Endothelial cell of umbilical vein (primary cell): ENCODE measurements around the gene HTR3B. TPM values are rescaled to one million over a fixed set of nuclear protein-coding genes. Genes with fewer than 3 reads are reported as not detected.

Experiments used
- BruUV-seq: library from RNA; stranded (reverse); fragments of 400-500 nt; replicated peaks from 2 replicates; lab custom pipeline; 2021; lab: Mats Ljungman, UMichigan
- CTCF ChIA-PET: fragments of 300-600, 350-600 bp; sonication (Branson Sonifier 250); formaldehyde crosslinking; loops from one replicate; lab custom pipeline; 2021; ENCODE audit warnings: antibody characterized with exemption, inconsistent platforms; lab: Charles Lee
- POLR2A ChIA-PET: fragments of 300-600, 350-600 bp; sonication (Branson Sonifier 250); formaldehyde crosslinking; loops from one replicate; lab custom pipeline; 2021; ENCODE audit warnings: antibody characterized with exemption, inconsistent platforms; lab: Charles Lee
- DNase-seq: peaks from one replicate; pipeline ENCODE4 v3.0.0-alpha.2; 2011; ENCODE audit warnings: low read depth, low spot score
- FAIRE-seq: peaks from 2 replicates; lab custom pipeline; 2011; peaks lifted over from hg19 to GRCh38; lab: Jason Lieb, UNC
- H2AFZ ChIP-seq: 2 replicates; pipeline ENCODE4 v1.6.0; 2012; ENCODE audit warnings: low read depth, low read length, control low read depth, inconsistent platforms
- H3K27ac ChIP-seq: 2 replicates; pipeline ENCODE4 v1.5.1; 2011; ENCODE audit warnings: low read depth, mild to moderate bottlenecking, control low read depth, low read length, moderate library complexity; ENCODE audit not compliant: insufficient read depth
- H3K27me3 ChIP-seq, 2 experiments: 2 replicates each; pipeline versions ENCODE4 v1.6.0 to v1.6.1; 2011; ENCODE audit warnings: low read length in 2 of 2, mixed read lengths in 1 of 2; ENCODE audit not compliant: control insufficient read depth in 2 of 2, insufficient read depth in 2 of 2
- H3K36me3 ChIP-seq, 2 experiments: 2 replicates in 1 of 2; 3 replicates in 1 of 2; pipeline ENCODE4 v1.5.1; 2011; ENCODE audit warnings: low read length in 2 of 2, mild to moderate bottlenecking in 1 of 2, moderate library complexity in 1 of 2; ENCODE audit not compliant: control insufficient read depth in 2 of 2, insufficient read depth in 2 of 2; ENCODE audit errors: extremely low read depth in 1 of 2
- H3K4me1 ChIP-seq: 3 replicates; pipeline ENCODE4 v1.5.1; 2011; ENCODE audit warnings: mild to moderate bottlenecking, low read length; ENCODE audit not compliant: control insufficient read depth, insufficient read depth; ENCODE audit errors: extremely low read depth
- H3K4me2 ChIP-seq: 2 replicates; pipeline ENCODE4 v1.6.1; 2011; ENCODE audit warnings: low read length, control low read depth, mixed read lengths; ENCODE audit not compliant: insufficient read depth
- H3K4me3 ChIP-seq, 3 experiments: fragments of 200-600 bp in 1 of 3; sonication (generic), shearing (Covaris generic) in 1 of 3; replicated peaks in 1 of 3; 2 replicates each; pipeline ENCODE4 v1.5.1; 2011 to 2016; ENCODE audit warnings: control low read depth in 3 of 3, low read length in 3 of 3, mild to moderate bottlenecking in 2 of 3, inconsistent platforms in 1 of 3, low read depth in 1 of 3, moderate library complexity in 1 of 3; ENCODE audit not compliant: insufficient read depth in 1 of 3
- H3K79me2 ChIP-seq: 2 replicates; pipeline ENCODE4 v1.6.0; 2012; ENCODE audit warnings: low read length, inconsistent platforms; ENCODE audit not compliant: control insufficient read depth, insufficient read depth
- H3K9ac ChIP-seq: replicated peaks from 2 replicates; pipeline ENCODE3; 2011; ENCODE audit warnings: low read length, control low read depth; ENCODE audit not compliant: insufficient read depth; ENCODE audit errors: extremely low read depth
- H3K9me1 ChIP-seq: replicated peaks from 3 replicates; pipeline ENCODE4 v1.6.0; 2011; ENCODE audit warnings: mild to moderate bottlenecking, low read length; ENCODE audit not compliant: control insufficient read depth, insufficient read depth; ENCODE audit errors: extremely low read depth
- H3K9me3 ChIP-seq: replicated peaks from 2 replicates; pipeline ENCODE4 v1.5.1; 2012; ENCODE audit warnings: low read length, inconsistent platforms; ENCODE audit not compliant: control insufficient read depth, insufficient read depth
- H4K20me1 ChIP-seq: replicated peaks from 2 replicates; pipeline ENCODE3; 2011; ENCODE audit warnings: mild to moderate bottlenecking, low read length; ENCODE audit not compliant: control insufficient read depth, insufficient read depth; ENCODE audit errors: extremely low read depth
- EZH2 ChIP-seq: IDR thresholded peaks from 2 replicates; pipeline ENCODE4 v1.6.1; 2012; ENCODE audit warnings: borderline replicate concordance, low read depth, mild to moderate bottlenecking, moderate library complexity, low read length, inconsistent platforms; ENCODE audit not compliant: severe bottlenecking
- FOS ChIP-seq: IDR thresholded peaks from 2 replicates; pipeline ENCODE4 v1.6.1; 2011; ENCODE audit warnings: mild to moderate bottlenecking, low read length, moderate library complexity, borderline replicate concordance; ENCODE audit not compliant: insufficient read depth
- GATA2 ChIP-seq: IDR thresholded peaks from 2 replicates; pipeline ENCODE4 v1.7.0; 2011; ENCODE audit warnings: low read depth, mild to moderate bottlenecking, moderate library complexity, mixed read lengths, low read length; ENCODE audit not compliant: insufficient read length, insufficient read depth
- JUN ChIP-seq: IDR thresholded peaks from 2 replicates; pipeline ENCODE4 v1.6.1; 2011; ENCODE audit warnings: borderline replicate concordance, low read depth; ENCODE audit not compliant: insufficient read length, insufficient read depth
- MYC ChIP-seq: IDR thresholded peaks from one replicate; pipeline ENCODE4 v1.6.1; 2011; ENCODE audit warnings: mild to moderate bottlenecking, low read depth, low read length
- POLR2A ChIP-seq: IDR thresholded peaks from 2 replicates; pipeline ENCODE4 v1.6.1; 2012; ENCODE audit warnings: low read depth, mild to moderate bottlenecking, control low read depth, low read length
- POLR2AphosphoS5 ChIP-seq: IDR thresholded peaks from 2 replicates; pipeline ENCODE4 v1.6.1; 2012; ENCODE audit warnings: low read depth, mild to moderate bottlenecking, control low read depth, low read length, moderate library complexity; ENCODE audit not compliant: insufficient read depth
- dilution Hi-C: fragments of 300-500 bp; cut with MboI; formaldehyde crosslinking; loops from one replicate; pipeline ENCODE4 v1.15.0; 2019; ENCODE audit warnings: low sequenced_read_pairs; ENCODE audit not compliant: extremely low pct_ligation_motif_present
- intact Hi-C: fragments of 100-400 bp; cut with micrococcal nuclease; formaldehyde crosslinking; loops from one replicate; pipeline ENCODE4 v1.10.0; 2022
- polyA plus RNA-seq, 4 experiments: library from polyadenylated mRNA; depleted of rRNA in 3 of 4; stranded (reverse) in 3 of 4; unstranded in 1 of 4; fragments of >200 nt; gene quantifications; 2 replicates each; pipeline versions ENCODE4 v1.2.1 to v1.2.3, GENCODE V29; 2011 to 2012; ENCODE audit warnings: missing spikeins in 1 of 4
- total RNA-seq: library from RNA; stranded (reverse); gene quantifications from 2 replicates; pipeline ENCODE4 v1.2.3, GENCODE V29; 2021
- TF ChIP-seq, protein P1 (sequence below): IDR thresholded peaks from 2 replicates; pipeline ENCODE4 v1.6.1; 2011; ENCODE audit not compliant: insufficient read depth, insufficient read length
- TF ChIP-seq, protein P2 (sequence below), 2 donors: IDR thresholded peaks; 1 replicate in 1 of 2; 2 replicates in 1 of 2; pipeline ENCODE4 v1.5.1; 2011; ENCODE audit warnings: low read length in 2 of 2, mild to moderate bottlenecking in 2 of 2, moderate library complexity in 2 of 2, control low read depth in 1 of 2, inconsistent platforms in 1 of 2, low read depth in 1 of 2; ENCODE audit not compliant: insufficient read depth in 1 of 2; ENCODE audit errors: extremely low read depth in 1 of 2

HTR3B gene
- total and polyA plus RNA-seq, 2 donors (not counting 3 experiments of a cell fraction or from before 2014, with no cell fraction given): not detected

DNA sequence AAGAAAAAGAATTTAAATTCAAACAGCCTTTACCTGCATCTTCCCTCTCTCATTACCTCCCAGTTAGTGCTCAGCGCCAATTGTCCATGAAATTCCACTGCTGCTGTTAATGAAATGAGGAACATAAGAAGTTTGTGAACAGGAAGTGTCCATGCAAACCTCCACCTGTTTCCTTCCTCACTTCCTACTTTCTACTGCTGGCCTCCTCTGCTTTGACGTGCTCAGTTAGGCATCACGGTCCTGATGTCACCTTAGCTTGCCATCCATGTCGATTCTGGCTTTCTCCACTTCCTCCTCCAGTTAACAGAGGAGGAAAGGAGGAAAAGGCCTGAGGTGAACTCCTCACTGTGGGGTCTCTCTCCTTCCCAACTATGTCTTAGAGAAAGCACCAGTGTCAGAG lies 43.4 kb downstream of the HTR3B start:
- Histone ChIP-seq H3K27ac (no peak overlapping the region), H3K9me3 (no peaks in the 10 kb centered on the region), H3K79me2 (no peaks in the 10 kb centered on the region), H3K9ac (no peak overlapping the region), H3K9me1 (no peaks in the 10 kb centered on the region), H3K27me3 (peaks cover 0 to 6% of the 10 kb centered on the region in 2 experiments), H3K4me3 (no peak overlapping the region), H3K4me1 (no peaks in the 10 kb centered on the region), H3K4me2 (no peak overlapping the region), H3K36me3 (no peaks in the 10 kb centered on the region), H4K20me1 (no peaks in the 10 kb centered on the region), H2AFZ (no peak overlapping the region)
- DNase-seq (no peak), FAIRE-seq (no peak)
- CTCF ChIA-PET: no interaction called here
- no TSS peak for BruUV-seq
- intact Hi-C loops (no loop called here), dilution Hi-C loops (no loop called here)
- TF ChIP-seq, protein P1, sequence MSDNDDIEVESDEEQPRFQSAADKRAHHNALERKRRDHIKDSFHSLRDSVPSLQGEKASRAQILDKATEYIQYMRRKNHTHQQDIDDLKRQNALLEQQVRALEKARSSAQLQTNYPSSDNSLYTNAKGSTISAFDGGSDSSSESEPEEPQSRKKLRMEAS: no peak
- TF ChIP-seq POLR2A (no peak), EZH2 (no peak), MYC (no peak), FOS (no peak), POLR2AphosphoS5 (no peak), JUN (no peak), GATA2 (no peak)
- TF ChIP-seq, protein P2, sequence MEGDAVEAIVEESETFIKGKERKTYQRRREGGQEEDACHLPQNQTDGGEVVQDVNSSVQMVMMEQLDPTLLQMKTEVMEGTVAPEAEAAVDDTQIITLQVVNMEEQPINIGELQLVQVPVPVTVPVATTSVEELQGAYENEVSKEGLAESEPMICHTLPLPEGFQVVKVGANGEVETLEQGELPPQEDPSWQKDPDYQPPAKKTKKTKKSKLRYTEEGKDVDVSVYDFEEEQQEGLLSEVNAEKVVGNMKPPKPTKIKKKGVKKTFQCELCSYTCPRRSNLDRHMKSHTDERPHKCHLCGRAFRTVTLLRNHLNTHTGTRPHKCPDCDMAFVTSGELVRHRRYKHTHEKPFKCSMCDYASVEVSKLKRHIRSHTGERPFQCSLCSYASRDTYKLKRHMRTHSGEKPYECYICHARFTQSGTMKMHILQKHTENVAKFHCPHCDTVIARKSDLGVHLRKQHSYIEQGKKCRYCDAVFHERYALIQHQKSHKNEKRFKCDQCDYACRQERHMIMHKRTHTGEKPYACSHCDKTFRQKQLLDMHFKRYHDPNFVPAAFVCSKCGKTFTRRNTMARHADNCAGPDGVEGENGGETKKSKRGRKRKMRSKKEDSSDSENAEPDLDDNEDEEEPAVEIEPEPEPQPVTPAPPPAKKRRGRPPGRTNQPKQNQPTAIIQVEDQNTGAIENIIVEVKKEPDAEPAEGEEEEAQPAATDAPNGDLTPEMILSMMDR (IDR thresholded peaks at IDR 0.05; ENCODE audit: extremely low read depth in 1 of 2, insufficient read depth in 1 of 2, low read depth in 1 of 2, low read length in 2 of 2): no peak
- POLR2A ChIA-PET: no interaction called here
